ENCODE results near the gene SDHAF1. TPM values are rescaled to one million over a fixed set of nuclear protein-coding genes. Genes with fewer than 3 reads are reported as not detected.

Gene SDHAF1
- total RNA-seq, 1 experiment from 2014 or later: 16.9 TPM

- TF ChIP-seq EZH2 (IDR thresholded peaks at IDR 0.05; ENCODE audit: low read depth) (no peak), CTCF (conservative IDR thresholded peaks at IDR 0.05) (no peak)
- Histone ChIP-seq H3K4me3 (peak within 1 kb of the TSS; percentile 59; the same call in 1 of the 2 replicates), H3K27me3 (ENCODE audit: insufficient read depth, low read depth) (no peaks in the 10 kb centered on the region), H3K4me1 (replicated peaks; ENCODE audit: insufficient read depth) (no peaks in the 10 kb centered on the region), H3K27ac (no peak within 1 kb of the TSS), H3K4me2 (peak within 1 kb of the TSS; percentile 72), H3K79me2 (ENCODE audit: low read depth) (peaks cover 6% of the 10 kb centered on the region), H3K36me3 (ENCODE audit: low read depth) (no peaks in the 10 kb centered on the region), H3K9me3 (ENCODE audit: insufficient read depth, low read depth) (no peaks in the 10 kb centered on the region), H4K20me1 (ENCODE audit: insufficient read depth) (no peaks in the 10 kb centered on the region), H3F3A (ENCODE audit: insufficient read depth, low read depth) (peaks cover 4% of the 10 kb centered on the region; the same call in 1 of the 2 replicates), H2AFZ (peak within 1 kb of the TSS; percentile 58), H3K9me2 (ENCODE audit: insufficient read depth) (no peaks in the 10 kb centered on the region)
- peak; percentile 66 to 87 for DNase-seq
- CTCF ChIA-PET: interaction anchor here (1.1 kb wide), 1 partner anchor 33 kb away, joined by 5 read pairs; no protein-coding TSS in a partner anchor
- TSS peak; percentile 80 for BruUV-seq (replicated peaks)
- intact Hi-C loops (cut with micrococcal nuclease; ENCODE audit: unreplicated experiment): loop anchor here (2.0 kb wide), 1 partner anchor 46 kb away; the partner anchor contains the start of genes THAP8 and WDR62
- POLR2A ChIA-PET (ENCODE audit: unreplicated experiment): interaction anchor here (0.5 to 1.2 kb wide), 7 partner anchors 8 to 1326 kb away, joined by 3 to 15 read pairs (median 5); partner anchors contain the start of genes APLP1, LIN37, THAP8 and WDR62
Measured at GRCh38 chr19:36008336-36008978, 13.5 kb downstream of the SDHAF1 start, which contains the start of gene SYNE4. Gene SYNE4, minus strand, starts transcription at chr19:36008813. Its CDS starts 132 bp downstream, at chr19:36008681.

GRCh38 chr19:36009220-36009619 is 14.2 kb downstream of the SDHAF1 start:
- Histone ChIP-seq H3K9me2 (ENCODE audit: insufficient read depth) (no peaks in the 10 kb centered on the region), H3F3A (ENCODE audit: insufficient read depth, low read depth) (peaks cover 4% of the 10 kb centered on the region; the same call in 1 of the 2 replicates), H4K20me1 (ENCODE audit: insufficient read depth) (no peaks in the 10 kb centered on the region), H3K9me3 (ENCODE audit: insufficient read depth, low read depth) (no peaks in the 10 kb centered on the region), H3K36me3 (ENCODE audit: low read depth) (no peaks in the 10 kb centered on the region), H3K4me2 (peak overlapping the region; percentile 72), H3K27me3 (ENCODE audit: insufficient read depth, low read depth) (no peaks in the 10 kb centered on the region), H3K4me1 (replicated peaks; ENCODE audit: insufficient read depth) (no peaks in the 10 kb centered on the region), H3K79me2 (ENCODE audit: low read depth) (peaks cover 8% of the 10 kb centered on the region), H2AFZ (peak overlapping the region; percentile 58), H3K27ac (no peak overlapping the region), H3K4me3 (peak overlapping the region; percentile 59; the same call in 1 of the 2 replicates)
- BruUV-seq (replicated peaks): no TSS peak
- intact Hi-C loops (cut with micrococcal nuclease; ENCODE audit: unreplicated experiment): loop anchor here (2.0 kb wide), 1 partner anchor 46 kb away; the partner anchor contains the start of genes THAP8 and WDR62
- TF ChIP-seq CTCF (conservative IDR thresholded peaks at IDR 0.05): no peak
- peak in 1 of 2 experiments; percentile 65 for DNase-seq
- POLR2A ChIA-PET (ENCODE audit: unreplicated experiment): interaction anchor here (0.6 to 1.2 kb wide), 3 partner anchors 13 to 261 kb away, joined by 3 to 7 read pairs (median 5); partner anchors contain the start of genes LIN37, THAP8 and WDR62
- CTCF ChIA-PET: interaction anchor here (1.1 kb wide), 1 partner anchor 33 kb away, joined by 5 read pairs; no protein-coding TSS in a partner anchor

- DNase-seq: no peak
- H3K27ac ChIP-seq: no peak overlapping the region
- H3K4me1 ChIP-seq (replicated peaks; ENCODE audit: insufficient read depth): peaks cover 3% of the 10 kb centered on the region; the same call in 1 of the 2 replicates
- no peaks in the 10 kb centered on the region for H4K20me1 ChIP-seq (ENCODE audit: insufficient read depth)
- ChIA-PET POLR2A (ENCODE audit: unreplicated experiment) (no interaction called here), CTCF (no interaction called here)
- BruUV-seq (replicated peaks): no TSS peak
- peaks cover 8% of the 10 kb centered on the region for H3K79me2 ChIP-seq (ENCODE audit: low read depth)
- no peaks in the 10 kb centered on the region for H3K36me3 ChIP-seq (ENCODE audit: low read depth)
- H3K9me3 ChIP-seq (ENCODE audit: insufficient read depth, low read depth): no peaks in the 10 kb centered on the region
- no peaks in the 10 kb centered on the region for H3K9me2 ChIP-seq (ENCODE audit: insufficient read depth)
- intact Hi-C loops (cut with micrococcal nuclease; ENCODE audit: unreplicated experiment): loop anchor here (2.0 kb wide), 1 partner anchor 45 kb away; the partner anchor contains the start of genes THAP8 and WDR62
- peak overlapping the region; percentile 58 for H2AFZ ChIP-seq
- TF ChIP-seq EZH2 (IDR thresholded peaks at IDR 0.05; ENCODE audit: low read depth) (no peak), CTCF (conservative IDR thresholded peaks at IDR 0.05) (no peak)
- H3F3A ChIP-seq (ENCODE audit: insufficient read depth, low read depth): peaks cover 4% of the 10 kb centered on the region; the same call in 1 of the 2 replicates
- peak overlapping the region; percentile 59; the same call in 1 of the 2 replicates for H3K4me3 ChIP-seq
- H3K27me3 ChIP-seq (ENCODE audit: insufficient read depth, low read depth): no peaks in the 10 kb centered on the region
- H3K4me2 ChIP-seq: peak overlapping the region; percentile 72
Measured at GRCh38 chr19:36009633-36010379, 14.8 kb downstream of the SDHAF1 start.
